Peyer's patch (tissue), 4 donors: Measurements from ENCODE around the gene ARHGAP5. TPM values are rescaled to one million over a fixed set of nuclear protein-coding genes. Genes with fewer than 3 reads are reported as not detected.

Source experiments
- DNase-seq, 3 donors: peaks; one replicate each; pipeline ENCODE4 v3.0.0-alpha.2; 2017 to 2019
- H3K27ac ChIP-seq, 4 donors: fragments of 200-600 bp; sonication (generic); one replicate each; pipeline ENCODE4 v1.5.1; 2016 to 2019
- H3K27me3 ChIP-seq, 2 donors: fragments of 200-600 bp; sonication (generic); one replicate each; pipeline ENCODE4 v1.5.1; 2019
- H3K36me3 ChIP-seq, 3 donors: fragments of 200-600 bp; sonication (generic); one replicate each; pipeline ENCODE4 v1.5.1; 2016 to 2019
- H3K4me1 ChIP-seq, 4 donors: fragments of 200-600 bp; sonication (generic); one replicate each; pipeline ENCODE4 v1.5.1; 2016 to 2019
- H3K4me3 ChIP-seq, 4 donors: fragments of 200-600 bp; sonication (generic); 1 replicate in 3 of 4; 2 replicates in 1 of 4; pipeline ENCODE4 v1.5.1; 2016 to 2019; ENCODE audit warnings: mild to moderate bottlenecking in 1 of 4
- H3K9me3 ChIP-seq, 4 donors: fragments of 200-600 bp; sonication (generic); one replicate each; pipeline ENCODE4 v1.5.1; 2016 to 2019; ENCODE audit warnings: mild to moderate bottlenecking in 1 of 4
- CTCF ChIP-seq, 6 experiments: fragments of 450-650 bp in 4 of 6; fragments of 200-600 bp in 2 of 6; sonication (generic) in 1 of 6; IDR thresholded peaks; one replicate each; pipeline ENCODE4 v1.5.1; 2017 to 2019; ENCODE audit warnings: antibody characterized with exemption in 6 of 6, mild to moderate bottlenecking in 3 of 6, moderate library complexity in 1 of 6
- POLR2A ChIP-seq, 2 donors: fragments of 450-650 bp; IDR thresholded peaks; one replicate each; pipeline ENCODE4 v1.5.1; 2017; ENCODE audit warnings: antibody characterized with exemption in 2 of 2, mild to moderate bottlenecking in 2 of 2, moderate library complexity in 2 of 2
- total RNA-seq, 4 donors: library from RNA; depleted of rRNA; stranded (reverse); fragments of >200 nt; gene quantifications; one replicate each; pipeline ENCODE4 v1.1.0, GENCODE V29; 2016

Gene ARHGAP5
- total RNA-seq, 4 donors from 2014 or later: 113 to 123 (median 115) TPM

- Histone ChIP-seq H3K4me3 (no peak overlapping the region), H3K27ac (no peak overlapping the region), H3K4me1 (no peaks in the 10 kb centered on the region), H3K9me3 (no peaks in the 10 kb centered on the region), H3K36me3 (no peaks in the 10 kb centered on the region), H3K27me3 (no peaks in the 10 kb centered on the region)
- no peak for DNase-seq
- TF ChIP-seq POLR2A (IDR thresholded peaks at IDR 0.05) (no peak), CTCF (IDR thresholded peaks at IDR 0.05) (no peak)
Measured at GRCh38 chr14:32169191-32169590, 92.1 kb downstream of the ARHGAP5 start.

- no peaks in the 10 kb centered on the region for H3K36me3 ChIP-seq
- TF ChIP-seq POLR2A (IDR thresholded peaks at IDR 0.05) (no peak), CTCF (IDR thresholded peaks at IDR 0.05) (no peak)
- H3K27me3 ChIP-seq: no peaks in the 10 kb centered on the region
- H3K27ac ChIP-seq: no peak overlapping the region
- H3K4me3 ChIP-seq: no peak overlapping the region
- H3K9me3 ChIP-seq: no peaks in the 10 kb centered on the region
- no peaks in the 10 kb centered on the region for H3K4me1 ChIP-seq
- no peak for DNase-seq
Measured at GRCh38 chr14:32171469-32171868, 94.4 kb downstream of the ARHGAP5 start.

GRCh38 chr14:32183151-32184058 is 106.3 kb downstream of the ARHGAP5 start:
- peaks cover 0 to 7% (median 0%) of the 10 kb centered on the region in 4 donors for H3K9me3 ChIP-seq
- TF ChIP-seq POLR2A (IDR thresholded peaks at IDR 0.05) (no peak), CTCF (IDR thresholded peaks at IDR 0.05) (no peak)
- no peaks in the 10 kb centered on the region for H3K27me3 ChIP-seq
- no peak for DNase-seq
- no peaks in the 10 kb centered on the region for H3K4me1 ChIP-seq
- H3K36me3 ChIP-seq: no peaks in the 10 kb centered on the region
- no peak overlapping the region for H3K4me3 ChIP-seq
- no peak overlapping the region for H3K27ac ChIP-seq

- peaks cover 0 to 7% (median 0%) of the 10 kb centered on the region in 4 donors for H3K9me3 ChIP-seq
- no peak overlapping the region for H3K27ac ChIP-seq
- H3K27me3 ChIP-seq: no peaks in the 10 kb centered on the region
- H3K4me3 ChIP-seq: no peak overlapping the region
- no peaks in the 10 kb centered on the region for H3K4me1 ChIP-seq
- DNase-seq: no peak
- TF ChIP-seq POLR2A (IDR thresholded peaks at IDR 0.05): no peak
- TF ChIP-seq CTCF (IDR thresholded peaks at IDR 0.05): no peak
- H3K36me3 ChIP-seq: no peaks in the 10 kb centered on the region
Measured at GRCh38 chr14:32185097-32185496, 108.0 kb downstream of the ARHGAP5 start.

GRCh38 chr14:32186248-32186647 is 109.1 kb downstream of the ARHGAP5 start:
- no peak for DNase-seq
- no peaks in the 10 kb centered on the region for H3K36me3 ChIP-seq
- H3K27ac ChIP-seq: no peak overlapping the region
- TF ChIP-seq CTCF (IDR thresholded peaks at IDR 0.05): no peak
- no peak for TF ChIP-seq POLR2A (IDR thresholded peaks at IDR 0.05)
- H3K27me3 ChIP-seq: no peaks in the 10 kb centered on the region
- no peaks in the 10 kb centered on the region for H3K4me1 ChIP-seq
- no peak overlapping the region for H3K4me3 ChIP-seq
- peaks cover 0 to 7% (median 0%) of the 10 kb centered on the region in 4 donors for H3K9me3 ChIP-seq
